ENCODE measurements around the gene SLC22A14.

GRCh38 chr3:38307599-38307998 is 25.5 kb downstream of the SLC22A14 start:
- TF ChIP-seq MAX (IDR thresholded peaks at IDR 0.05; ENCODE audit: insufficient read depth, insufficient read length) (no peak), EZH2 (IDR thresholded peaks at IDR 0.05; ENCODE audit: borderline replicate concordance, low read depth, low read length, severe bottlenecking) (no peak), CTCF (IDR thresholded peaks at IDR 0.05; ENCODE audit: extremely low read depth in 1 of 2, insufficient read depth in 1 of 2, low read depth in 1 of 2, low read length in 2 of 2) (no peak), POLR2AphosphoS5 (IDR thresholded peaks at IDR 0.05; ENCODE audit: insufficient read depth, low read depth, low read length) (no peak), POLR2A (IDR thresholded peaks at IDR 0.05; ENCODE audit: low read depth, low read length) (no peak), JUN (IDR thresholded peaks at IDR 0.05; ENCODE audit: borderline replicate concordance, insufficient read depth, insufficient read length, low read depth) (no peak), GATA2 (IDR thresholded peaks at IDR 0.05; ENCODE audit: insufficient read depth, insufficient read length, low read depth, low read length) (no peak), MYC (IDR thresholded peaks at IDR 0.05; ENCODE audit: low read depth, low read length) (no peak), FOS (IDR thresholded peaks at IDR 0.05; ENCODE audit: borderline replicate concordance, insufficient read depth, low read length) (no peak)

All from endothelial cell of umbilical vein (primary cell).